Measurements from ENCODE around the gene PLPPR4.

PLPPR4 gene

GRCh38 chr1:99240621-99241020 is 23.7 kb upstream of the PLPPR4 start:
- no peak overlapping the region for H2AFZ ChIP-seq (ENCODE audit: insufficient read depth, low read length, poor library complexity)
- no peak overlapping the region for H2BK12ac ChIP-seq (ENCODE audit: low read length)
- H3K9ac ChIP-seq (ENCODE audit: low read length): no peak overlapping the region
- no peaks in the 10 kb centered on the region for H3K9me3 ChIP-seq (ENCODE audit: insufficient read depth, low read depth, low read length)
- H3K79me2 ChIP-seq (ENCODE audit: control insufficient read depth, insufficient read depth, low read length, poor library complexity): no peaks in the 10 kb centered on the region
- H4K12ac ChIP-seq (ENCODE audit: low read depth, low read length): no peak overlapping the region
- no peak overlapping the region for H3K27ac ChIP-seq (ENCODE audit: low read depth, low read length)
- H4K8ac ChIP-seq (ENCODE audit: low read depth, low read length): no peak overlapping the region
- no peak overlapping the region for H2AK5ac ChIP-seq (ENCODE audit: low read length)
- H2BK5ac ChIP-seq (ENCODE audit: low read depth, low read length, poor library complexity): no peak overlapping the region
- no peak for DNase-seq
- H3K14ac ChIP-seq (ENCODE audit: low read length): no peak overlapping the region
- H3K36me3 ChIP-seq (ENCODE audit: control insufficient read depth in 1 of 2, insufficient read depth in 2 of 2, low read length in 2 of 2): no peaks in the 10 kb centered on the region
- no peak overlapping the region for H4K91ac ChIP-seq (ENCODE audit: low read depth, low read length)
- no peak overlapping the region for H3K4ac ChIP-seq (ENCODE audit: low read depth, low read length)
- H3K27me3 ChIP-seq (ENCODE audit: insufficient read depth, low read length): no peaks in the 10 kb centered on the region
- WGBS (ENCODE audit: extremely low coverage, insufficient coverage, insufficient read length): no CpG with 5 or more reads among the region's 2 CpGs
- no peak overlapping the region for H3K23ac ChIP-seq (ENCODE audit: low read length)
- no peaks in the 10 kb centered on the region for H3K4me1 ChIP-seq (ENCODE audit: control insufficient read depth in 1 of 2, insufficient read depth in 2 of 2, low read length in 2 of 2)
- no peak overlapping the region for H3K4me2 ChIP-seq (ENCODE audit: low read length)
- no peaks in the 10 kb centered on the region for H3K79me1 ChIP-seq (ENCODE audit: low read length)
- H3K18ac ChIP-seq (ENCODE audit: low read length): no peak overlapping the region
- no peak overlapping the region for H2BK120ac ChIP-seq (ENCODE audit: insufficient read depth, low read length, poor library complexity)
- H3K4me3 ChIP-seq (ENCODE audit: low read depth, low read length): no peak overlapping the region

- Histone ChIP-seq H3K79me1 (ENCODE audit: low read length) (no peaks in the 10 kb centered on the region), H2BK120ac (ENCODE audit: insufficient read depth, low read length, poor library complexity) (no peak overlapping the region), H2BK12ac (ENCODE audit: low read length) (no peak overlapping the region), H3K18ac (ENCODE audit: low read length) (no peak overlapping the region), H2AFZ (ENCODE audit: insufficient read depth, low read length, poor library complexity) (no peak overlapping the region), H3K23ac (ENCODE audit: low read length) (no peak overlapping the region), H2AK5ac (ENCODE audit: low read length) (no peak overlapping the region), H3K14ac (ENCODE audit: low read length) (no peak overlapping the region), H2BK5ac (ENCODE audit: low read depth, low read length, poor library complexity) (no peak overlapping the region), H4K8ac (ENCODE audit: low read depth, low read length) (no peak overlapping the region), H3K79me2 (ENCODE audit: control insufficient read depth, insufficient read depth, low read length, poor library complexity) (no peaks in the 10 kb centered on the region), H4K12ac (ENCODE audit: low read depth, low read length) (no peak overlapping the region), H3K4ac (ENCODE audit: low read depth, low read length) (no peak overlapping the region), H3K4me1 (ENCODE audit: control insufficient read depth in 1 of 2, insufficient read depth in 2 of 2, low read length in 2 of 2) (no peaks in the 10 kb centered on the region), H3K27me3 (ENCODE audit: insufficient read depth, low read length) (no peaks in the 10 kb centered on the region), H3K4me3 (ENCODE audit: low read depth, low read length) (no peak overlapping the region), H3K4me2 (ENCODE audit: low read length) (no peak overlapping the region), H3K9ac (ENCODE audit: low read length) (no peak overlapping the region), H3K27ac (ENCODE audit: low read depth, low read length) (no peak overlapping the region), H3K9me3 (ENCODE audit: insufficient read depth, low read depth, low read length) (no peaks in the 10 kb centered on the region), H4K91ac (ENCODE audit: low read depth, low read length) (no peak overlapping the region), H3K36me3 (ENCODE audit: control insufficient read depth in 1 of 2, insufficient read depth in 2 of 2, low read length in 2 of 2) (no peaks in the 10 kb centered on the region)
- DNase-seq: no peak
- no CpG with 5 or more reads among the region's 3 CpGs for WGBS (ENCODE audit: extremely low coverage, insufficient coverage, insufficient read length)
Measured at GRCh38 chr1:99246152-99246551, 18.1 kb upstream of the PLPPR4 start.

- Histone ChIP-seq H3K4me2 (ENCODE audit: low read length) (no peak overlapping the region), H3K9me3 (ENCODE audit: insufficient read depth, low read depth, low read length) (no peaks in the 10 kb centered on the region), H2BK120ac (ENCODE audit: insufficient read depth, low read length, poor library complexity) (no peak overlapping the region), H3K4me1 (ENCODE audit: control insufficient read depth in 1 of 2, insufficient read depth in 2 of 2, low read length in 2 of 2) (no peaks in the 10 kb centered on the region), H4K12ac (ENCODE audit: low read depth, low read length) (no peak overlapping the region), H3K9ac (ENCODE audit: low read length) (no peak overlapping the region), H3K79me2 (ENCODE audit: control insufficient read depth, insufficient read depth, low read length, poor library complexity) (no peaks in the 10 kb centered on the region), H3K23ac (ENCODE audit: low read length) (no peak overlapping the region), H2AFZ (ENCODE audit: insufficient read depth, low read length, poor library complexity) (no peak overlapping the region), H3K79me1 (ENCODE audit: low read length) (no peaks in the 10 kb centered on the region), H3K4me3 (ENCODE audit: low read depth, low read length) (no peak overlapping the region), H2AK5ac (ENCODE audit: low read length) (no peak overlapping the region), H3K27me3 (ENCODE audit: insufficient read depth, low read length) (no peaks in the 10 kb centered on the region), H3K18ac (ENCODE audit: low read length) (no peak overlapping the region), H3K36me3 (ENCODE audit: control insufficient read depth in 1 of 2, insufficient read depth in 2 of 2, low read length in 2 of 2) (no peaks in the 10 kb centered on the region), H4K91ac (ENCODE audit: low read depth, low read length) (no peak overlapping the region), H2BK5ac (ENCODE audit: low read depth, low read length, poor library complexity) (no peak overlapping the region), H2BK12ac (ENCODE audit: low read length) (no peak overlapping the region), H3K4ac (ENCODE audit: low read depth, low read length) (no peak overlapping the region), H3K27ac (ENCODE audit: low read depth, low read length) (no peak overlapping the region), H3K14ac (ENCODE audit: low read length) (no peak overlapping the region), H4K8ac (ENCODE audit: low read depth, low read length) (no peak overlapping the region)
- WGBS (ENCODE audit: extremely low coverage, insufficient coverage, insufficient read length): no CpG with 5 or more reads among the region's 2 CpGs
- DNase-seq: no peak
Measured at GRCh38 chr1:99247199-99247598, 17.1 kb upstream of the PLPPR4 start.

- Histone ChIP-seq H3K36me3 (ENCODE audit: control insufficient read depth in 1 of 2, insufficient read depth in 2 of 2, low read length in 2 of 2) (no peaks in the 10 kb centered on the region), H3K4me1 (ENCODE audit: control insufficient read depth in 1 of 2, insufficient read depth in 2 of 2, low read length in 2 of 2) (no peaks in the 10 kb centered on the region), H2AFZ (ENCODE audit: insufficient read depth, low read length, poor library complexity) (no peak overlapping the region), H3K9me3 (ENCODE audit: insufficient read depth, low read depth, low read length) (no peaks in the 10 kb centered on the region), H3K4ac (ENCODE audit: low read depth, low read length) (no peak overlapping the region), H2BK120ac (ENCODE audit: insufficient read depth, low read length, poor library complexity) (no peak overlapping the region), H2BK12ac (ENCODE audit: low read length) (no peak overlapping the region), H4K12ac (ENCODE audit: low read depth, low read length) (no peak overlapping the region), H3K9ac (ENCODE audit: low read length) (no peak overlapping the region), H4K8ac (ENCODE audit: low read depth, low read length) (no peak overlapping the region), H4K91ac (ENCODE audit: low read depth, low read length) (no peak overlapping the region), H3K23ac (ENCODE audit: low read length) (no peak overlapping the region), H3K79me1 (ENCODE audit: low read length) (no peaks in the 10 kb centered on the region), H3K27me3 (ENCODE audit: insufficient read depth, low read length) (no peaks in the 10 kb centered on the region), H3K14ac (ENCODE audit: low read length) (no peak overlapping the region), H3K4me2 (ENCODE audit: low read length) (no peak overlapping the region), H3K4me3 (ENCODE audit: low read depth, low read length) (no peak overlapping the region), H2BK5ac (ENCODE audit: low read depth, low read length, poor library complexity) (no peak overlapping the region), H3K79me2 (ENCODE audit: control insufficient read depth, insufficient read depth, low read length, poor library complexity) (no peaks in the 10 kb centered on the region), H3K18ac (ENCODE audit: low read length) (no peak overlapping the region), H2AK5ac (ENCODE audit: low read length) (no peak overlapping the region), H3K27ac (ENCODE audit: low read depth, low read length) (no peak overlapping the region)
- DNase-seq: peak in 1 of 2 donors; percentile 7
- no CpG with 5 or more reads among the region's 5 CpGs for WGBS (ENCODE audit: extremely low coverage, insufficient coverage, insufficient read length)
Measured at GRCh38 chr1:99250728-99251127, 13.6 kb upstream of the PLPPR4 start.

All from trophoblast cell (in vitro differentiated cells and primary cell).